H9 (cell line): Measurements from ENCODE around the gene TRABD2B. TPM values are rescaled to one million over a fixed set of nuclear protein-coding genes. Genes with fewer than 3 reads are reported as not detected.
A peak's percentile ranks its signal among the peaks of the same experiment; 100 is the strongest.

ENCODE experiments used
- DNase-seq: peaks from one replicate; pipeline ENCODE4 v3.0.0-alpha.2; 2017
- H2AFZ ChIP-seq: one replicate; pipeline ENCODE4 v1.6.1; 2013; ENCODE audit warnings: mild to moderate bottlenecking, low read length, control low read depth, moderate library complexity
- H2AK5ac ChIP-seq: 2 replicates; pipeline ENCODE4 v1.6.1; 2013; ENCODE audit warnings: low read length, control low read depth, mixed read lengths; ENCODE audit not compliant: insufficient read length
- H2BK120ac ChIP-seq: one replicate; pipeline ENCODE4 v1.6.1; 2013; ENCODE audit warnings: low read depth, mild to moderate bottlenecking, low read length, control low read depth, inconsistent platforms; ENCODE audit not compliant: poor library complexity, severe bottlenecking
- H2BK12ac ChIP-seq: 2 replicates; pipeline ENCODE4 v1.6.1; 2013; ENCODE audit warnings: low read length, control low read depth, mixed read lengths, low read depth; ENCODE audit not compliant: insufficient read length
- H2BK15ac ChIP-seq: 2 replicates; pipeline ENCODE4 v1.6.1; 2013; ENCODE audit warnings: low read depth, low read length, control low read depth
- H2BK20ac ChIP-seq: one replicate; pipeline ENCODE4 v1.6.1; 2013; ENCODE audit warnings: low read depth, mild to moderate bottlenecking, low read length, control low read depth, inconsistent platforms; ENCODE audit not compliant: poor library complexity, severe bottlenecking
- H2BK5ac ChIP-seq: 2 replicates; pipeline ENCODE4 v1.6.1; 2013; ENCODE audit warnings: low read length, control low read depth, mixed read lengths; ENCODE audit not compliant: insufficient read length
- H3K14ac ChIP-seq: 2 replicates; pipeline ENCODE4 v1.6.1; 2013; ENCODE audit warnings: low read length, control low read depth; ENCODE audit not compliant: insufficient read depth
- H3K18ac ChIP-seq: 2 replicates; pipeline ENCODE4 v1.6.1; 2013; ENCODE audit warnings: low read depth, mild to moderate bottlenecking, mixed read lengths, low read length, control low read depth; ENCODE audit not compliant: insufficient read length
- H3K23ac ChIP-seq: 2 replicates; pipeline ENCODE4 v1.6.1; 2013; ENCODE audit warnings: low read length, control low read depth, mixed read lengths, low read depth; ENCODE audit not compliant: insufficient read length
- H3K23me2 ChIP-seq: 2 replicates; pipeline ENCODE4 v1.6.1; 2013; ENCODE audit warnings: low read depth, mild to moderate bottlenecking, mixed read lengths, low read length, control low read depth; ENCODE audit not compliant: insufficient read length, poor library complexity, severe bottlenecking
- H3K27ac ChIP-seq: 2 replicates; pipeline ENCODE4 v1.5.1; 2013; ENCODE audit warnings: low read length, control low read depth, mixed read lengths, low read depth; ENCODE audit not compliant: insufficient read length
- H3K27me3 ChIP-seq: 2 replicates; pipeline ENCODE4 v1.6.1; 2013; ENCODE audit warnings: low read length, control low read depth, inconsistent platforms; ENCODE audit not compliant: insufficient read depth
- H3K4ac ChIP-seq: 2 replicates; pipeline ENCODE4 v1.6.1; 2013; ENCODE audit warnings: low read depth, mild to moderate bottlenecking, control low read depth, inconsistent platforms, low read length, moderate library complexity
- H3K4me1 ChIP-seq: 2 replicates; pipeline ENCODE4 v1.6.1; 2013; ENCODE audit warnings: low read length, control low read depth, inconsistent platforms; ENCODE audit not compliant: insufficient read depth
- H3K4me2 ChIP-seq: 2 replicates; pipeline ENCODE4 v1.6.1; 2013; ENCODE audit warnings: low read length, control low read depth, mixed read lengths; ENCODE audit not compliant: insufficient read length, insufficient read depth
- H3K56ac ChIP-seq: 2 replicates; pipeline ENCODE4 v1.6.1; 2013; ENCODE audit warnings: low read depth, mild to moderate bottlenecking, mixed read lengths, low read length, control low read depth; ENCODE audit not compliant: insufficient read length
- H3K79me1 ChIP-seq: 2 replicates; pipeline ENCODE4 v1.6.1; 2013; ENCODE audit warnings: low read depth, mild to moderate bottlenecking, moderate library complexity, low read length, control low read depth, inconsistent platforms; ENCODE audit not compliant: insufficient read depth, poor library complexity, severe bottlenecking
- H3K79me2 ChIP-seq: 2 replicates; pipeline ENCODE4 v1.6.1; 2013; ENCODE audit warnings: low read length, control low read depth, inconsistent platforms; ENCODE audit not compliant: insufficient read depth
- H3K9ac ChIP-seq: 2 replicates; pipeline ENCODE4 v1.6.1; 2013; ENCODE audit warnings: low read length, control low read depth, mixed read lengths; ENCODE audit not compliant: insufficient read length; ENCODE audit errors: extremely low read depth
- H3K9me3 ChIP-seq: one replicate; pipeline ENCODE4 v1.6.1; 2013; ENCODE audit warnings: low read depth, low read length, inconsistent platforms; ENCODE audit not compliant: control insufficient read depth
- H3T11ph ChIP-seq: one replicate; pipeline ENCODE4 v1.6.1; 2013; ENCODE audit warnings: mild to moderate bottlenecking, low read length, control low read depth, inconsistent platforms
- H4K20me1 ChIP-seq: one replicate; pipeline ENCODE4 v1.6.1; 2013; ENCODE audit not compliant: control insufficient read depth, insufficient read length, insufficient read depth
- H4K5ac ChIP-seq: 2 replicates; pipeline ENCODE4 v1.6.1; 2013; ENCODE audit warnings: low read depth, mild to moderate bottlenecking, mixed read lengths, low read length, control low read depth; ENCODE audit not compliant: insufficient read length
- H4K8ac ChIP-seq: replicated peaks from 2 replicates; pipeline ENCODE4 v1.6.1; 2013; ENCODE audit warnings: low read length, control low read depth, mixed read lengths, low read depth; ENCODE audit not compliant: insufficient read length
- H4K91ac ChIP-seq: 2 replicates; pipeline ENCODE4 v1.6.1; 2013; ENCODE audit warnings: low read depth, mild to moderate bottlenecking, moderate library complexity, mixed read lengths, low read length, control low read depth; ENCODE audit not compliant: insufficient read length
- H3K27ac Mint-ChIP-seq, 3 experiments: 2 replicates in 2 of 3; 3 replicates in 1 of 3; pipeline ENCODE4 v1.8.0; 2020 to 2021; ENCODE audit warnings: mixed read lengths in 3 of 3, mild to moderate bottlenecking in 1 of 3, moderate library complexity in 1 of 3
- H3K27me3 Mint-ChIP-seq: 2 replicates; pipeline ENCODE4 v1.8.0; 2021; ENCODE audit warnings: low read depth, mild to moderate bottlenecking, moderate library complexity, mixed read lengths
- H3K36me3 Mint-ChIP-seq, 3 experiments: 2 replicates in 2 of 3; 3 replicates in 1 of 3; pipeline ENCODE4 v1.8.0; 2020 to 2021; ENCODE audit warnings: low read depth in 3 of 3, mixed read lengths in 3 of 3; ENCODE audit not compliant: insufficient read depth in 1 of 3
- H3K4me1 Mint-ChIP-seq, 2 experiments: 2 replicates each; pipeline ENCODE4 v1.8.0; 2020; ENCODE audit warnings: mixed read lengths in 2 of 2
- H3K4me3 Mint-ChIP-seq, 2 experiments: 2 replicates in 1 of 2; 3 replicates in 1 of 2; pipeline ENCODE4 v1.8.0; 2020 to 2021; ENCODE audit warnings: mild to moderate bottlenecking in 2 of 2, mixed read lengths in 2 of 2, moderate library complexity in 1 of 2
- H3K9me3 Mint-ChIP-seq, 2 experiments: 2 replicates in 1 of 2; 3 replicates in 1 of 2; pipeline ENCODE4 v1.8.0; 2020; ENCODE audit warnings: mild to moderate bottlenecking in 2 of 2, mixed read lengths in 2 of 2, moderate library complexity in 1 of 2
- CTCF ChIP-seq: fragments of 200-600 bp; sonication (generic); conservative IDR thresholded peaks from 3 replicates; pipeline ENCODE4 v1.8.0; 2021; ENCODE audit warnings: antibody characterized with exemption, mild to moderate bottlenecking
- WGBS: extraction: QIAGEN DNeasy Blood & Tissue Kit; methylation state at CpG from one replicate; pipeline ENCODE4 v1.1.7; 2013; ENCODE audit warnings: missing lambda C conversion rate, low lambda C conversion rate, mixed read lengths; ENCODE audit not compliant: insufficient read length; ENCODE audit errors: extremely low coverage; 5-methylcytosine and 5-hydroxymethylcytosine counted together
- total RNA-seq: library from RNA; stranded (reverse); gene quantifications from 2 replicates; pipeline ENCODE4 v1.2.1, GENCODE V29; 2021

The TRABD2B gene
- total RNA-seq, 1 experiment from 2014 or later: 2.3 TPM

- Histone ChIP-seq H2AK5ac (no peak overlapping the region), H2BK5ac (no peak overlapping the region), H4K8ac (no peak overlapping the region), H3K27me3 (no peaks in the 10 kb centered on the region), H3K79me1 (no peaks in the 10 kb centered on the region), H3K9me3 (no peaks in the 10 kb centered on the region), H3T11ph (no peak overlapping the region), H3K23ac (no peak overlapping the region), H3K27ac (no peak overlapping the region), H4K20me1 (no peaks in the 10 kb centered on the region), H2BK15ac (no peak overlapping the region), H3K23me2 (no peaks in the 10 kb centered on the region), H2AFZ (no peak overlapping the region), H2BK20ac (no peak overlapping the region), H2BK120ac (no peak overlapping the region), H4K5ac (no peak overlapping the region), H3K18ac (no peak overlapping the region), H4K91ac (no peak overlapping the region), H3K9ac (no peak overlapping the region), H3K79me2 (no peaks in the 10 kb centered on the region), H3K14ac (no peak overlapping the region), H2BK12ac (no peak overlapping the region), H3K56ac (no peak overlapping the region), H3K4ac (no peak overlapping the region), H3K4me1 (no peaks in the 10 kb centered on the region), H3K4me2 (no peak overlapping the region)
- Mint-ChIP-seq H3K27me3 (no peaks in the 10 kb centered on the region; the same call in 1 of the 2 replicates), H3K36me3 (peaks cover 0 to 4% (median 3%) of the 10 kb centered on the region in 3 experiments; a peak in 2 of 7 replicates), H3K9me3 (no peaks in the 10 kb centered on the region), H3K27ac (0 out of 7 replicates have a peak overlapping the region, but pooled peaks of 1 of the 3 experiments have one; percentile 10), H3K4me1 (no peaks in the 10 kb centered on the region), H3K4me3 (no peak overlapping the region)
- no CpG with 5 or more reads among the region's 6 CpGs for WGBS
- TF ChIP-seq CTCF: no peak
- no peak for DNase-seq
These were observed 200.6 kb downstream of the TRABD2B start for GRCh38 chr1:47796626-47797025.
